OCI-LY7 (cell line): ENCODE data around the gene SPTLC1. TPM values are rescaled to one million over a fixed set of nuclear protein-coding genes. Genes with fewer than 3 reads are reported as not detected.

Source experiments
- BruUV-seq: library from RNA; stranded (reverse); fragments of 400-500 nt; replicated peaks from 2 replicates; lab custom pipeline; 2021; lab: Mats Ljungman, UMichigan
- CTCF ChIA-PET: fragments of 300-600 bp; sonication (Branson Sonifier 250); formaldehyde crosslinking; loops from one replicate; lab custom pipeline; 2022; ENCODE audit warnings: antibody characterized with exemption; ENCODE audit not compliant: unreplicated experiment; lab: Charles Lee
- POLR2A ChIA-PET: fragments of 300-600 bp; sonication (Branson Sonifier 250); formaldehyde crosslinking; loops from one replicate; lab custom pipeline; 2022; ENCODE audit warnings: antibody characterized with exemption; lab: Charles Lee
- DNase-seq: peaks from one replicate; pipeline ENCODE4 v3.0.0-alpha.2; 2015; ENCODE audit warnings: low spot score
- H2AFZ ChIP-seq: fragments of 200-600 bp; sonication (generic), shearing (Covaris generic); 2 replicates; pipeline ENCODE4 v1.6.1; 2014; ENCODE audit warnings: mild to moderate bottlenecking, antibody characterized with exemption, low read length, moderate library complexity
- H3K27ac ChIP-seq: fragments of 200-600 bp; sonication (generic); 2 replicates; pipeline ENCODE4 v1.5.1; 2014; ENCODE audit warnings: mixed run types, low read depth, mild to moderate bottlenecking, moderate library complexity, low read length, inconsistent platforms; ENCODE audit not compliant: poor library complexity, severe bottlenecking
- H3K36me3 ChIP-seq: fragments of 200-600 bp; sonication (generic); 2 replicates; pipeline ENCODE4 v1.6.1; 2014; ENCODE audit warnings: mild to moderate bottlenecking, antibody characterized with exemption, low read length, moderate library complexity, mixed read lengths; ENCODE audit not compliant: insufficient read depth
- H3K4me1 ChIP-seq: fragments of 200-600 bp; sonication (generic); 2 replicates; pipeline ENCODE4 v1.5.1; 2014; ENCODE audit warnings: mild to moderate bottlenecking, low read length; ENCODE audit not compliant: insufficient read depth, poor library complexity, severe bottlenecking
- H3K4me2 ChIP-seq: fragments of 200-600 bp; sonication (generic); 2 replicates; pipeline ENCODE4 v1.6.1; 2014; ENCODE audit warnings: mild to moderate bottlenecking, low read length
- H3K4me3 ChIP-seq: fragments of 200-600 bp; sonication (generic); 2 replicates; pipeline ENCODE4 v1.5.1; 2014; ENCODE audit warnings: mild to moderate bottlenecking, low read depth, low read length; ENCODE audit not compliant: poor library complexity, severe bottlenecking
- H3K79me2 ChIP-seq: fragments of 200-600 bp; sonication (generic); 2 replicates; pipeline ENCODE4 v1.6.1; 2016; ENCODE audit warnings: low read depth, mild to moderate bottlenecking, low read length, moderate library complexity, mixed read lengths; ENCODE audit not compliant: insufficient read depth
- H3K9me2 ChIP-seq: fragments of 200-600 bp; sonication (generic); 2 replicates; pipeline ENCODE4 v1.6.1; 2016; ENCODE audit warnings: mild to moderate bottlenecking, low read length, mixed read lengths; ENCODE audit not compliant: insufficient read depth
- H3K9me3 ChIP-seq: fragments of 200-600 bp; sonication (generic); 2 replicates; pipeline ENCODE4 v1.6.1; 2014; ENCODE audit warnings: mild to moderate bottlenecking, mixed run types, low read length, mixed read lengths
- H4K20me1 ChIP-seq: fragments of 200-600 bp; sonication (generic); 2 replicates; pipeline ENCODE4 v1.6.1; 2014; ENCODE audit warnings: mild to moderate bottlenecking, antibody characterized with exemption, low read length, moderate library complexity, mixed read lengths; ENCODE audit not compliant: insufficient read depth
- EZH2phosphoT487 ChIP-seq: fragments of 200-600 bp; sonication (generic); IDR thresholded peaks from 2 replicates; pipeline ENCODE4 v1.6.1; 2018; ENCODE audit warnings: low read depth, borderline replicate concordance, mild to moderate bottlenecking, mixed run types, antibody characterized with exemption, low read length, moderate library complexity, mixed read lengths
- intact Hi-C: fragments of 100-400 bp; cut with micrococcal nuclease; formaldehyde crosslinking; loops from one replicate; pipeline ENCODE4 v1.10.0; 2022; ENCODE audit not compliant: unreplicated experiment
- small RNA-seq: library from RNA; depleted of rRNA; stranded (forward); fragments of <200 nt; gene quantifications from one replicate; pipeline ENCODE3, GENCODE V24; 2014
- total RNA-seq, 2 experiments: library from RNA; depleted of rRNA in 1 of 2; stranded (reverse); fragments of >200 nt in 1 of 2; shearing (Covaris generic) in 1 of 2; gene quantifications; 2 replicates each; pipeline ENCODE4 v1.2.3, GENCODE V29; 2014 to 2022
- TF ChIP-seq, protein P1 (sequence below): fragments of 200-600 bp; sonication (generic); conservative IDR thresholded peaks from 2 replicates; pipeline ENCODE4 v1.5.1; 2014; ENCODE audit warnings: mild to moderate bottlenecking, antibody characterized with exemption, low read length, moderate library complexity, mixed read lengths

The SPTLC1 gene
- total RNA-seq, 2 experiments from 2014 or later = 42.2 to 48.7 TPM

DNA sequence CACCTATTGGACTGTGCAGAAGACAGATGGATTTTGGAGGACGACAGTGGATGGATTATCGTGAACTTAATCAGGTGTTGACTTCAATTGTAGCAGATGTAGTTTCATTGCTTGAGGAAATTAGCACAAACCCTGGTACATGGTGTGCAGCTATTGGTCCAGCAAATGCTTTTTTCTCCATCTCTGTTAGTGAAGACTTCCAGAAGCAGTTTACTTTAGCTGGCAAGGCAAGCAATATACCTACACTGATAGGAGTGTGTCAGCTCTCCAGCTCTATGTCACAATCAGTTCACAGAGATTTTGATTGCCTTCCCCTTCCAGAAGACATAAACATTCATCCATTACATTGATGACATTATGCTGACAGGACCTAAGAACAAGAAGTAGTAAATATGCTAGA, 129.5 kb downstream of the SPTLC1 start:
- CTCF ChIA-PET = no interaction called here

More for the DNA sequence above, 129.5 kb downstream of the SPTLC1 start:
- TF ChIP-seq EZH2phosphoT487 = no peak
- TF ChIP-seq, protein P1, sequence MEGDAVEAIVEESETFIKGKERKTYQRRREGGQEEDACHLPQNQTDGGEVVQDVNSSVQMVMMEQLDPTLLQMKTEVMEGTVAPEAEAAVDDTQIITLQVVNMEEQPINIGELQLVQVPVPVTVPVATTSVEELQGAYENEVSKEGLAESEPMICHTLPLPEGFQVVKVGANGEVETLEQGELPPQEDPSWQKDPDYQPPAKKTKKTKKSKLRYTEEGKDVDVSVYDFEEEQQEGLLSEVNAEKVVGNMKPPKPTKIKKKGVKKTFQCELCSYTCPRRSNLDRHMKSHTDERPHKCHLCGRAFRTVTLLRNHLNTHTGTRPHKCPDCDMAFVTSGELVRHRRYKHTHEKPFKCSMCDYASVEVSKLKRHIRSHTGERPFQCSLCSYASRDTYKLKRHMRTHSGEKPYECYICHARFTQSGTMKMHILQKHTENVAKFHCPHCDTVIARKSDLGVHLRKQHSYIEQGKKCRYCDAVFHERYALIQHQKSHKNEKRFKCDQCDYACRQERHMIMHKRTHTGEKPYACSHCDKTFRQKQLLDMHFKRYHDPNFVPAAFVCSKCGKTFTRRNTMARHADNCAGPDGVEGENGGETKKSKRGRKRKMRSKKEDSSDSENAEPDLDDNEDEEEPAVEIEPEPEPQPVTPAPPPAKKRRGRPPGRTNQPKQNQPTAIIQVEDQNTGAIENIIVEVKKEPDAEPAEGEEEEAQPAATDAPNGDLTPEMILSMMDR = no peak
- no peaks in the 10 kb centered on the region for H3K79me2 ChIP-seq
- H4K20me1 ChIP-seq = no peaks in the 10 kb centered on the region
- H3K4me1 ChIP-seq = no peaks in the 10 kb centered on the region
- no peak overlapping the region for H3K27ac ChIP-seq
- H3K9me3 ChIP-seq = no peaks in the 10 kb centered on the region
- no TSS peak for BruUV-seq
- no peaks in the 10 kb centered on the region for H3K36me3 ChIP-seq
- no peak overlapping the region for H3K4me3 ChIP-seq
- no peak overlapping the region for H2AFZ ChIP-seq
- intact Hi-C loops = no loop called here
- no peak for DNase-seq
- no peaks in the 10 kb centered on the region for H3K9me2 ChIP-seq
- POLR2A ChIA-PET = no interaction called here
- no peak overlapping the region for H3K4me2 ChIP-seq

Small RNA genes within 50 kb of the gene (small RNA-seq; reads per million reads assigned to genes)
- gene MTATP6P29 (not detected), gene MTND4LP7 (not detected)

Other genes starting within 250 kb of the SPTLC1 start
- 0.19 TPM in 1 of 2 replicates, not detected in the other for gene ROR2, start 165.2 kb downstream of the SPTLC1 start, total RNA-seq (2014; rRNA removed; shearing (Covaris generic))
- 0.10 and 0.17 TPM in 2 replicates for gene ROR2, start 165.2 kb downstream of the SPTLC1 start, total RNA-seq (2022)
- gene IARS1, start 178.3 kb upstream of the SPTLC1 start, total RNA-seq (2014; rRNA removed; shearing (Covaris generic)) = 352 and 392 TPM in 2 replicates
- 330 and 336 TPM in 2 replicates for gene IARS1, start 178.3 kb upstream of the SPTLC1 start, total RNA-seq (2022)
- gene NOL8, start 209.9 kb upstream of the SPTLC1 start, total RNA-seq (2014; rRNA removed; shearing (Covaris generic)) = 29.3 and 30.1 TPM in 2 replicates
- gene NOL8, start 209.9 kb upstream of the SPTLC1 start, total RNA-seq (2022) = 61.2 and 63.6 TPM in 2 replicates
- 30.9 and 42.0 TPM in 2 replicates for gene CENPP, start 210.5 kb upstream of the SPTLC1 start, total RNA-seq (2014; rRNA removed; shearing (Covaris generic))
- gene CENPP, start 210.5 kb upstream of the SPTLC1 start, total RNA-seq (2022) = 25.4 and 30.4 TPM in 2 replicates